ENCODE results near the gene GEMIN4. TPM values are rescaled to one million over a fixed set of nuclear protein-coding genes. Genes with fewer than 3 reads are reported as not detected.

The GEMIN4 gene
- total and polyA plus RNA-seq, 2 experiments from 2014 or later: 14.1 to 45.0 TPM

DNA sequence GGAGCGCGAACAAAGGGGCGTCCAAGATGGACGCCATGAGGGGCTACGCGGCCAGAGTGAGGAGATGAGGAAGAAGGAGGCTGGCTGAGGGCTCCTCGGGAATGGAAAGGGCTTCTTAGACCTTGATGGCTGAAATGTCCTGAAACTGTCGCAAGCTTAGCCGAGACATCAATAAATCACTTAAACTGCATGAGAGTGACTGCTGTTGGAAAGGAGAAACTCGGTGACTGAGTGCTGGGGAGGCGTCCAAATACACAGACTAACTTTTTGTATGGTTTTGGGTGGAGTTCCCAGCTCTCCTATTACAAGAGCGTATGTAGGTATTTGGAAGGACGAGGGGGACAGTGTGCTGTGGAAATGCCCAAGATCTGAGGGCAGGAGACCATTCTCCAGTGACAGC lies 1.4 kb upstream of the GEMIN4 start (continued):
- no peak for TF ChIP-seq EZH2phosphoT487 (IDR thresholded peaks at IDR 0.05; ENCODE audit: unreplicated experiment)
- no peak for TF ChIP-seq STAT1 (IDR thresholded peaks at IDR 0.05; ENCODE audit: unreplicated experiment)
- TF ChIP-seq ZNF114 (CRISPR knock-in tag; IDR thresholded peaks at IDR 0.05): no peak
- TF ChIP-seq EZH2 (IDR thresholded peaks at IDR 0.05; ENCODE audit: low read depth, unreplicated experiment): no peak
- no peak for TF ChIP-seq CREB1 (CRISPR knock-in tag; IDR thresholded peaks at IDR 0.05; ENCODE audit: low read depth)

DNA sequence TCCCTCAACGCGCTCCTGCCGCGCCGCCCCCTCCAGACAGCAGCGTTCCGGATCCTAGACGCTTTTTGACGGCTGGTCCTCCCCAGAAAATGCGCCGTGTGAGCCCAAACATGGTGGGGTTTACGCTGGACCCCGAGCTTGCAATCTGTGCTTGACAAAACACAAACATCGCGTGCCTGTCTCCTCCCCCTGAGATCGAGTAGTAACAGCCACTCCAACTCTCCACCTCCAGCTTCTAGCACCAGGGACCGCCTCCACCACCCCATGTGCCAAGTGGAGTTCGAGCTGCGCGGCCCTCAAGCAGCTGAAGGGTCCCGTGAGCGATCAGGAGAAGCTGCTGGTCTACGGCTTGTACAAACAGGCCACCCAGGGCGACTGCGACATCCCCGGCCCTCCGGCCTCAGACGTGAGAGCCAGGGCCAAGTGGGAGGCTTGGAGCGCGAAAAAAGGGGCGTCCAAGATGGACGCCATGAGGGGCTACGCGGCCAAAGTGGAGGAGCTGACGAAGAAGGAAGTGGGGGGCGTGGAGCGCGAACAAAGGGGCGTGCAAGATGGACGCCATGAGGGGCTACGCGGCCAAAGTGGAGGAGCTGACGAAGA lies 656 bp upstream of the GEMIN4 start:
- Histone ChIP-seq H3K9me2 (ENCODE audit: insufficient read depth) (peaks cover 3% of the 10 kb centered on the region; the same call in 1 of the 2 replicates), H3K27ac (ENCODE audit: low read depth) (peak overlapping the region; percentile 84; the same call in 1 of the 2 replicates), H3F3A (replicated peaks; ENCODE audit: low read depth) (0 out of 2 replicates have a peak, but pooled peaks cover 4% of the 10 kb centered on the region), H3K4me3 (peak overlapping the region; percentile 96), H3K79me2 (replicated peaks; ENCODE audit: insufficient read depth) (peaks cover 30% of the 10 kb centered on the region), H3K4me2 (peak overlapping the region; percentile 99), H2AFZ (peak overlapping the region; percentile 83), H4K20me1 (replicated peaks; ENCODE audit: insufficient read depth) (peaks cover 6% of the 10 kb centered on the region; the same call in 1 of the 2 replicates), H3K4me1 (ENCODE audit: insufficient read depth) (peaks cover 6% of the 10 kb centered on the region; the same call in 1 of the 2 replicates), H3K36me3 (ENCODE audit: insufficient read depth) (0 out of 2 replicates have a peak, but pooled peaks cover 12% of the 10 kb centered on the region), H3K27me3 (ENCODE audit: insufficient read depth) (no peaks in the 10 kb centered on the region)
- TF ChIP-seq ZNF114 (CRISPR knock-in tag; IDR thresholded peaks at IDR 0.05) (no peak), JUNB (IDR thresholded peaks at IDR 0.05; ENCODE audit: unreplicated experiment) (no peak), CTCF (conservative IDR thresholded peaks at IDR 0.05; ENCODE audit: low read depth in 2 of 2) (no peak), EZH2phosphoT487 (IDR thresholded peaks at IDR 0.05; ENCODE audit: unreplicated experiment) (no peak), POLR2AphosphoS5 (IDR thresholded peaks at IDR 0.05; ENCODE audit: low read depth) (no peak; the same call in 1 of the 2 replicates), CREB1 (CRISPR knock-in tag; IDR thresholded peaks at IDR 0.05; ENCODE audit: low read depth) (no peak), STAT1 (IDR thresholded peaks at IDR 0.05; ENCODE audit: unreplicated experiment) (no peak), EZH2 (IDR thresholded peaks at IDR 0.05; ENCODE audit: low read depth, unreplicated experiment) (no peak), ZNF331 (CRISPR knock-in tag; IDR thresholded peaks at IDR 0.05; ENCODE audit: low read depth) (no peak)
- H3K4me1 Mint-ChIP-seq: peaks cover 23% of the 10 kb centered on the region
- peaks cover 26% of the 10 kb centered on the region for H3K27me3 Mint-ChIP-seq (ENCODE audit: insufficient read depth, low read depth, poor library complexity)
- DNase-seq (ENCODE audit: low spot score): peak; percentile 69
- H3K36me3 Mint-ChIP-seq (ENCODE audit: low read depth): peaks cover 64% of the 10 kb centered on the region
- H3K4me3 Mint-ChIP-seq: peak overlapping the region; percentile 93
- H3K27ac Mint-ChIP-seq: peak overlapping the region; percentile 79; the same call in 1 of the 2 replicates
- peaks cover 41% of the 10 kb centered on the region for H3K9me3 Mint-ChIP-seq
- peak; percentile 42 for ATAC-seq
